Stimulated activated CD8-positive, alpha-beta memory T cell treated with anti-CD3 and anti-CD28 coated beads, Interleukin-7, amount 100 ng/mL, for 4 hours (primary cell): ENCODE measurements around the gene PCF11.
"Not testable (repeated sequence)": the region's sequence is repeated elsewhere in the genome, so short reads cannot be mapped to it uniquely, and the experiment has no call there.

Experiments used
- DNase-seq, 2 donors: peaks; one replicate each; pipeline ENCODE4 v3.0.0-alpha.2; 2020; ENCODE audit warnings: low read depth in 2 of 2

Gene PCF11

GRCh38 chr11:83156996-83157593, at the start of gene PCF11:
PCF11 (plus strand) TSS chr11:83157131; CDS start chr11:83157440, 309 bp downstream.
- DNase-seq = no peak

- DNase-seq = no peak
Observed at GRCh38 chr11:83112886-83113285, 44.0 kb upstream of the PCF11 start.

GRCh38 chr11:83115026-83115425, 41.9 kb upstream of the PCF11 start:
- no peak for DNase-seq

GRCh38 chr11:83115551-83115950, 41.4 kb upstream of the PCF11 start:
- DNase-seq = no peak

- DNase-seq = no peak
Observed at GRCh38 chr11:83116015-83116641, 40.8 kb upstream of the PCF11 start.

- no peak for DNase-seq
Observed at GRCh38 chr11:83118814-83119213, 38.1 kb upstream of the PCF11 start.

- DNase-seq = no peak
Observed at GRCh38 chr11:83119216-83119615, 37.7 kb upstream of the PCF11 start.

GRCh38 chr11:83120327-83120726, 36.6 kb upstream of the PCF11 start:
- no peak for DNase-seq

- no peak for DNase-seq
Observed at GRCh38 chr11:83122050-83122449, 34.9 kb upstream of the PCF11 start.

- no peak for DNase-seq
Observed at GRCh38 chr11:83122766-83123165, 34.2 kb upstream of the PCF11 start.

GRCh38 chr11:83124636-83125424, 32.1 kb upstream of the PCF11 start:
- DNase-seq = no peak

GRCh38 chr11:83125577-83125976, 31.4 kb upstream of the PCF11 start:
- DNase-seq = no peak

- DNase-seq = no peak
Observed at GRCh38 chr11:83127310-83127637, 29.7 kb upstream of the PCF11 start.

GRCh38 chr11:83132191-83132590, 24.7 kb upstream of the PCF11 start:
- DNase-seq = no peak

- not testable (repeated sequence) for DNase-seq
Observed at GRCh38 chr11:83133266-83133665, 23.7 kb upstream of the PCF11 start.

- DNase-seq = no peak
Observed at GRCh38 chr11:83139310-83139709, 17.6 kb upstream of the PCF11 start.

- no peak for DNase-seq
Observed at GRCh38 chr11:83140691-83141455, 16.1 kb upstream of the PCF11 start.

- DNase-seq = no peak
Observed at GRCh38 chr11:83147895-83148294, 9.0 kb upstream of the PCF11 start.

GRCh38 chr11:83150450-83150849, 6.5 kb upstream of the PCF11 start:
- DNase-seq = no peak

GRCh38 chr11:83151274-83151977, 5.5 kb upstream of the PCF11 start:
- DNase-seq = no peak

GRCh38 chr11:83152264-83152663, 4.7 kb upstream of the PCF11 start:
- no peak for DNase-seq

GRCh38 chr11:83153764-83154163, 3.2 kb upstream of the PCF11 start:
- DNase-seq = no peak
